ENCODE measurements around the gene SPRN.
"Not testable (repeated sequence)": the region's sequence is repeated elsewhere in the genome, so short reads cannot be mapped to it uniquely, and the experiment has no call there.

SPRN gene

GRCh38 chr10:133439517-133440461 lies 15.4 kb upstream of the SPRN start:
- DNase-seq (ENCODE audit: low spot score), result no peak

- peak; percentile 60 for DNase-seq (ENCODE audit: low spot score)
Measured at GRCh38 chr10:133438711-133439273, 14.4 kb upstream of the SPRN start.

- not testable (repeated sequence) for DNase-seq (ENCODE audit: low spot score)
Measured at GRCh38 chr10:133432789-133433188, 8.4 kb upstream of the SPRN start.

DNA sequence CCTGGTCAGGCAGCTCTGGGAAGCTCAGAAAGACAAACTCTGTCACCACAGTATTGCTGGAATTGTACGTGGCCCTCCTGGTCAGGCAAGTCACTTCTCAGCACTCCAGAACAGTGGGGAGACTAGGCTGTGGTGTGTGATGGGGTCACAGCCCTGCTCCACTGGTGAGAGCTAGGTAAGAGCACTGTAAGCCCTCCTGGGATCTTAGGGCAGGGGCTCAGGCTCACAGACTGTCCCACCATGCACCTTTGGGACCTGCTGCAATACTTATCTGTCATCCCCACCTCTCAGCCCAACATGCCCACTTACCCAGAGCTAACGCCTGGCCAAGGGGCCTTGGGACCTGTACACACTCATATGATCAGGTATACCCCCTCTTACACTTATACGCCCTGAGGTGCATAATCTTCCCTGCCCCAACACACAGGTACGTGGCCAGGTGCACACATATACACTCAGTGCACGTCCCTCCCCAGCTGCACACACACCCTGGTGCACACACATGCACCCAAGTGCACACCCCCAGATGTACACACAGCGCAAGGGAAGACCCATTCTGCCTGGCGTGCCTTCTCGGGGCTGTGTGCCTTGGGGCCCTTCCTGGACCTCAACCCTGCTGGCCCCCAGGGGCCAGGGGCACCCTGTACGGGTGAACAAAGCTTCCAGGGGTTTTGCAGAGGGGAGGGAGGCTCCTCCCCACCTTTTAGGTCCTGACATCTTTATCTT lies 7.6 kb upstream of the SPRN start:
- DNase-seq (ENCODE audit: low spot score), result not testable (repeated sequence)

- DNase-seq (ENCODE audit: low spot score), result not testable (repeated sequence)
Measured at GRCh38 chr10:133429571-133429970, 5.1 kb upstream of the SPRN start.

DNA sequence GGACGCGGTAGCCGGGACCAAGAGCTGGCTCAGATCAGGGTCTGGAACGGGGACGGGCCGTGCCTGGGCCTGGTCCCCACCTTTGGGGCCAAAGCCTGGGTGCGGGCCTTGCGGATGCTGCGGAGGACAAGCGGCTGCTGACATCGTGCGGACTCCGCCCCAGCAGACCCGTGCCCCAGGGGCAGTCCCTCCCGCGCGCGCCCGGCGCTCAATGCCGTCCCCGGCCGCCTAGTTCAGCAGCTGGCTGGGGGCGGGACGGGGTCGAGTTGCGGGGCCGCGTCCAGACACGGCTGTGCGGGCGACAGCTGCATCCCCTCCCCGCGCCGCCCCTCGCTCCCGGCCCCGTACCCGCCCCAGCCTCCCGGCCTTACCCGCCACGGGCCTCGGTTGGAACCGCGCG lies 323 bp downstream of the SPRN start:
- DNase-seq (ENCODE audit: low spot score), result not testable (repeated sequence)

DNA sequence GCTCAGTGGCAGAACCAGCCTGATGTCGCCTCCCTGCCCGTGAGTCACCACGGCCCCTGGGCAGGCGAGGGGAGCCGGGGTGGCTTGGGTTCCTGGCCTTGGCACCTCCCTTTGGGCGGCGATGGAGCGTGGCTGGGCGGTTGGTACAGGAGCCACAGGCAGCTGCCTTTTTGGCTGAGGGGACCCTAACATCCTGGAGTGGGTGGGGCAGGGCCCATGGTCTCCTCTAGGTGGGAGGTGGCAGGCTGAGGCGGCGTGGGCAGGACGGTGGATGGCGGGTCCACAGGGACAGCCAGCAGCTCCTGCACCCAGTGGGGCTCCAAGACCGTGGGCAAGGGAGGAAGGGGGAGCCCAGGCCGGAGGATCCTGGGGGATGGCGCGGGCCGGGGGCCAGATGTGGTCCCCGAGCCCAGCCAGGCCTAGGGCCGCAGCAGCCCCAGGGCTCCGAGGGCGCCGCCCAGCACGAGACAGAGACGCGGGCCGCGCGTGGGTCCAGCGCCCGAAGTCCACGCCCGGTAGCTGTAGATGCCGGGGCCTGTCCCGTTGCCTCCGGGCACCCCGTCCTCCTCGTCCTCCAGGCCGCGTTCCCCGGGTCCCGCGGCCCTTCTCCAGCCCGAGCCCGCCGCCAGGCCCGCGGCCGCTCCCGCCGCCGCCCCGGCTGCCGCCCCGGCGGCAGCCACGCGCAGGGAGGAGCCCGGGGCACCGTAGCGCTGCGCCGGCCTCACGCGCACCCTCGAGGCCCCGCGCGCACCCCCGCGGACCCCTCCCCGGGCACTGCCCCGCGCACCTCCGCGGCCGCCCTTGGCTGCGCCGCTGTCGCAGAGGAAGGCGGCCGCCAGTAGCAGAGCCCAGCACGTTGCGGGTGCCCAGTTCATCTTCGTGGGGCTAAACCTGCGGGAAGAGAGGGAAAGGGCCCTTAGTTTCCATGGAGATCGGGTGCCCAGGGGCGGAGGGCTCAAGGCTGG lies 1.3 kb downstream of the SPRN start:
- DNase-seq (ENCODE audit: low spot score), result no peak

GRCh38 chr10:133422223-133422806 lies 2.1 kb downstream of the SPRN start:
- no peak for DNase-seq (ENCODE audit: low spot score)

DNA sequence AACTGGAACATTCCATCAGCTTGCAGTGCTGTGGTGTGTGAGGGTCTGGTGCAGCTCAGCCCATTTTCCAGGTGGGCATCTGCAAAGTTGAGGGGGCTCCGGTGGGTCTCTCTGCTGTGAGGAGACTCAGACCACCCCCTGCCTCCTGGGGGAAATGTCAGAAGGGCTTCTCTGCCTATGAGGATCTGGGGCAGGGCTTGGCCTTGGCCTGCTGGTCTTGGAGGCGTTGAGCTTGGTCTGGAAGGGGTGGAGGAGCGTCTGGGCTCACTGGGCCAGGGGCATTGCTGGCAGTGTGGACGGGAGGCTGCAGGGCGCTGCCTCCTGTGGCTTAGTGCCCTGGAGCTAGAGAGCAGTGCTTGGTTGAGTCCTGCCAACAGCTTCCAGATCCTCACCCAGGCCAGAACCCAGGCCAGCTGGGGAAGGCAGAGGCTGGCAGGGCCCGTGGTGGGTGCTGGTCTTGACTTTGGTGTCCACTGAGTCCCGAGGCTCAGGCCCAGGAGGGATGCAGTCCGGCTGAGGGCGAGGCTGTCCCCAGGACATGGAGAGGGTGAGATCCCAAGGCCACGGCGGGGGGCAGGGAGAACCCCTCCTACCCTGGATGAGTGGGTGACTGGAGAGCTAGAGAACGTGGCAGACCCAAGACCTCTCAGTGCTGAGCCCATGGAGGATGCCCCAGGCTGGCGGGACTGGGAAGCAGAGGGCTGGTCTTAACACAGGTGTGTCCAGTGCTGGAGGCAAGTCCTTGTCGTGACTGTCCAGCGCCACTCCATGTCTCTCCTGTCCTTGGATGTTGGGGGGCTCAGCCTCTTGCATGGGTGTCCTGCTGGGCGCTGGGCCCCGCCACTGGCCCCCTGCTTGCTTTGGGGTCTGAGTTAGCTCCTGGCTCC lies 2.8 kb downstream of the SPRN start:
- DNase-seq (ENCODE audit: low spot score), result no peak

GRCh38 chr10:133420579-133420978 lies 3.8 kb downstream of the SPRN start:
- DNase-seq (ENCODE audit: low spot score), result no peak

GRCh38 chr10:133420028-133420427 lies 4.4 kb downstream of the SPRN start:
- DNase-seq (ENCODE audit: low spot score), result no peak

GRCh38 chr10:133419211-133419950 lies 5.0 kb downstream of the SPRN start:
- DNase-seq (ENCODE audit: low spot score), result no peak

DNA sequence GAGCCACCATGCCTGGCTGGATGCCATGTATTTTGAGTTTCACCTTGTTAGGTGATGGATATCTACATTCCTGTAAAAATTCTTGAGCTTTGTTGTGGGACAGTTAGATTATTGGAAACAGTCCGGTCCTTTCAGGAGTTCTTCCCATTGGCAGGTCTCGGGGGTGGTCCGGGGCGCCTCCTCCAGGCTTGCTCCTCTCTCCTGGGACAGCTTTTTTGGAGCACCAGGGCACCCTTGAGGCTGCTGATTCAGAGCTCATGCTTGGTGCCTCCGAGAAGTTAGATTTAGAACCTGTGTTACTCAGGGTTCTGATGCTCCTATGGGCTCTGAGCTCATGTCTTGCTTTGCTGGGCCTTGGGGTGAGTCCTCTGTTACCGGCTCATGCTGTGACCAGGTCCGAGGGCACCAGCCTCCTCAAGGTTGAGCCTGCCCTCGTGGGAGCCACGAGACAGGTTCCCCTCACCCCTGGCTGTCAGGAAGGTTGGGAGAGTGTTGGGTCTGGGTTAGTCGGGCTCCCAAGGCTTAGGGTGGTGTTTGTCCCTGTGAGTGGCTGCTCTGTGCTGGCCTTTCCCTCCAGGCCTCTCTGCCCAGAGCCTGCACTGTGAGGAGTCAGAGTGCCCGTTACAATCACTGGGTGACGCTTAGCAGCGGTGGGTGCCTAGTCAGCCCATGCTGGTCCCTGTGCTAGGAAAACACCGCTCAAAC lies 6.0 kb downstream of the SPRN start:
- no peak for DNase-seq (ENCODE audit: low spot score)

DNA sequence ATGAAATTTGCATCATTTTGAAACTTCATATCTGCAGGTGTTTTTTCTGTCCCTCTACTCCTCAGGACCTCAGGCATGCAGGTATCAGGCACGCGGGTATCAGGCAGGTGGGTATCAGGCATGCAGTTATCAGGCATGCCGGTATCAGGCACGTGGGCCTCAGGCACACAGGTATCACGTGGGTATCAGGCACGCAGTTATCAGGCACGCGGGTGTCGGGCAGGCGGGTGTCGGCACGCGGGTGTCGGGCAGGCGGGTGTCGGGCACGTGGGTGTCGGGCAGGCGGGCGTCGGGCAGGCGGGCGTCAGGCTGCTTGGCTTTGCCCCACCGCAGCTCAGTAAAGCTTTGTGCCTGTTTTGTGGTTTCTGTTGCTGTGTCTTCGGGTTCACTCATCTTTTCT lies 8.7 kb downstream of the SPRN start:
- DNase-seq (ENCODE audit: low spot score), result no peak

- not testable (repeated sequence) for DNase-seq (ENCODE audit: low spot score)
Measured at GRCh38 chr10:133414401-133414800, 10.0 kb downstream of the SPRN start.

DNA sequence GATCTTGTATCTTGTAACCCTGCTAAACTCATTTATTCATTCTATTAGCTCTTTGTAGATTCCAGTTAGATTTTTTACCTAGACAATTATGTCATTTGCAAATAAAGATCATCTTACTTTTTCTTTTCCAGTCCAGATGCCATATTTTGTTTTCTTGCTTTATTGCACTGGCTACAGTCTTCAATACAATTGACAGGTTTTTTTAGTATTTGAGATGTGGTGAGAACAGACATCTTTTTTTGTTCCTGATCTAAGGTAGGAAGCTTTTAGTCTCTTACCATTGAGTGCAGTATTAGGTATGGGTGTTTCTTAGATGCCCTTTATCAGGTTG lies 12.1 kb downstream of the SPRN start:
- DNase-seq (ENCODE audit: low spot score), result no peak

DNA sequence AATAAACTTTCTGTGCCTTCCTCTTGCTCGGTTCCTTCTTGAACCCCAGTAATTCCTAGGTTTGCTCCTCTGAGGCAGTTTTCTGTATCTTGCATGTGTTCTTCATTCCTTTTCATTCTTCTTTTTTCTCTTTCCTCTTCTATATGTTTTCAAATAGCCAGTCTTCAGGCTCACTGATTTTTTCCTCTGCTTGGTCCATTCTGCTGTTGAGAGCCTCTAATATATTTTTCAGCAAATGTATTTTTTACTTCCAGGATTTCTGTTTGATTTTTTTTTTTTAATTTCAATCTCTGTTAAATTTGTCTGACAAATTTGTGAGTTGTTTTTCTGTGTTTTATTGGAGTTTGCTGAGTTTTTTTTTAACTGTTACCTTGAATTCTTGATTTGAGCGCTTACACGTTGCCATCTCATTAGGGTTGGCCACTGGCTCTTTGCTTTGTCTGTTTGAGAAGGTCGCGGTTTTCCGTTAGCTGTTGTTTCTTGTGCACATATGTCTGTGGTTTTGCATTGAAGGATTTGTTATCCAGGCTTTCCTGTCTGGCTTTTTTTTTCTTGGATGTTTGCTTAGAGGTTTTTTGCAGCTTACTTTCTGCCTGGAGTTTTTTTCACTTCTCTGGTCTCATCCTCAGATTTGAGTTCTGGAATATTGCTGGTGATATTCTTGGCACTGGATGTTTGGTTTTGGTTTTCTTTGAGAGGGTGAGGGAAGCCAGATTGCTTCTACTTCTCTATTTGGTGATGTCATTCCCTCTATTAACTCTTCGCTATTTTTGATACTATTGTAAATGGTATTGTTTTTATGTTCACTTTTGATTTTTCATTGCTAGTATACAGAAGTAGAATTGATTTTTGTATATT lies 12.7 kb downstream of the SPRN start:
- no peak for DNase-seq (ENCODE audit: low spot score)
